Activated CD4-positive, alpha-beta T cell treated with anti-CD3 and anti-CD28 coated beads for 36 hours (primary cell): ENCODE data around the gene MEGF11. TPM values are rescaled to one million over a fixed set of nuclear protein-coding genes. Genes with fewer than 3 reads are reported as not detected.

Experiments
- ATAC-seq: fragments of 200-7000 bp; cut with Tn5 transposase; one replicate; pipeline ENCODE4 v1.10.0; 2021; ENCODE audit warnings: mild to moderate bottlenecking, moderate library complexity
- CTCF ChIA-PET: fragments of 350-600 bp; sonication (Branson Sonifier 250); formaldehyde crosslinking; loops from one replicate; lab custom pipeline; 2021; ENCODE audit warnings: antibody characterized with exemption; lab: Charles Lee
- POLR2A ChIA-PET: fragments of 350-600 bp; sonication (Branson Sonifier 250); formaldehyde crosslinking; loops from one replicate; lab custom pipeline; 2021; ENCODE audit warnings: antibody characterized with exemption, inconsistent platforms; lab: Charles Lee
- DNase-seq: peaks from one replicate; pipeline ENCODE4 v3.0.0-alpha.2; 2020
- H3K27ac Mint-ChIP-seq: one replicate; pipeline ENCODE4 v1.8.0; 2021; ENCODE audit warnings: mixed read lengths
- H3K27me3 Mint-ChIP-seq: one replicate; pipeline ENCODE4 v1.8.0; 2021; ENCODE audit warnings: mixed read lengths
- H3K36me3 Mint-ChIP-seq: one replicate; pipeline ENCODE4 v1.8.0; 2021; ENCODE audit warnings: low read depth, mixed read lengths
- H3K4me1 Mint-ChIP-seq: one replicate; pipeline ENCODE4 v1.8.0; 2021; ENCODE audit warnings: mixed read lengths
- H3K4me3 Mint-ChIP-seq: one replicate; pipeline ENCODE4 v1.8.0; 2021; ENCODE audit warnings: mild to moderate bottlenecking, moderate library complexity, mixed read lengths
- H3K9me3 Mint-ChIP-seq: one replicate; pipeline ENCODE4 v1.8.0; 2021; ENCODE audit warnings: low read depth, mixed read lengths
- intact Hi-C, 2 experiments: fragments of 100-400 bp; cut with DNase I in 1 of 2; cut with micrococcal nuclease in 1 of 2; formaldehyde crosslinking; loops; one replicate each; pipeline versions ENCODE4 v1.14.2 to v1.15.1; 2022 to 2024; cut with DNase I, micrococcal nuclease
- total RNA-seq, 2 experiments: library from RNA; stranded (reverse); gene quantifications; one replicate each; pipeline ENCODE4 v1.2.3, GENCODE V29; 2021

Gene MEGF11
- total RNA-seq, 2 experiments from 2014 or later, result not detected

DNA sequence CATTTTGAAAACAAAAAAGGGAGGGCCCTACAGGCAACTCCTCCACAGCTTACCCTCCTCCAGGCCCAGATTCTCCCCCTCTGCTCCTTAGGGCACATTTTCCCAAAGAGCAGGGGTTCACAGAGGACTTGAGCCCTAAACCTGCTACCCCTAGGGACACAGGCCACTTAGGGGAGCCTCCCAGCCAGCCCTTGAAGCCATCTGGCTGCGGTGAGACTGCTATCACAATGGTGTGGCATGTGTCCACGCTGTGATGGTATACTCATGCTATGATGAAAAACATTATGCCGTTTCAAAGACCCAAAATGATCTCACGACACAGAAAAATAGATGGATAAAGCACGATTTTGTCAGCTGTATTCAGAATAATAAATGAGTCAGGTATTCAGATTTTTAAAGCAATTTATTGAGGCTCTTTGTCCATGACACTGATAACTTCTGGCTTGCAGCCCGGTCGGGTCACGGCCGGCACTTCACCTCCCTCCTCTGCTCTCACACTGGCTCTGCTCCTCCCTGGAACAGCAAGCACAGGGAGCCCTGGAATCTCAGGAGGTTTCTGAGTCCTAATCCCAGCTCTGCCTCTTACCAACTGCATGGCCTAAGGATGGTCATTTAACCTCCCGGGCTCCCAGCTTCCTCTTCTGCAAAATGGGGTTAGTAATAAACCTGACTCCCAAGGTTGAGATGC is 115.3 kb downstream of the MEGF11 start:
- intact Hi-C loops, result no loop called here
- H3K4me3 Mint-ChIP-seq, result no peak overlapping the region
- H3K4me1 Mint-ChIP-seq, result peaks cover 5% of the 10 kb centered on the region
- POLR2A ChIA-PET, result no interaction called here
- DNase-seq (no peak), ATAC-seq (no peak)
- H3K36me3 Mint-ChIP-seq, result no peaks in the 10 kb centered on the region
- CTCF ChIA-PET, result no interaction called here
- no peaks in the 10 kb centered on the region for H3K27me3 Mint-ChIP-seq
- H3K27ac Mint-ChIP-seq, result no peak overlapping the region
- H3K9me3 Mint-ChIP-seq, result no peaks in the 10 kb centered on the region

GRCh38 chr15:66136948-66137347 is 116.6 kb downstream of the MEGF11 start:
- POLR2A ChIA-PET, result no interaction called here
- CTCF ChIA-PET, result no interaction called here
- Mint-ChIP-seq H3K27me3 (no peaks in the 10 kb centered on the region), H3K4me3 (no peak overlapping the region), H3K36me3 (no peaks in the 10 kb centered on the region), H3K4me1 (peaks cover 5% of the 10 kb centered on the region), H3K27ac (no peak overlapping the region), H3K9me3 (no peaks in the 10 kb centered on the region)
- ATAC-seq (no peak), DNase-seq (no peak)
- intact Hi-C loops, result no loop called here

- ChIA-PET CTCF (no interaction called here), POLR2A (no interaction called here)
- ATAC-seq (no peak), DNase-seq (no peak)
- Mint-ChIP-seq H3K27me3 (no peaks in the 10 kb centered on the region), H3K27ac (no peak overlapping the region), H3K36me3 (no peaks in the 10 kb centered on the region), H3K4me3 (no peak overlapping the region), H3K4me1 (peaks cover 5% of the 10 kb centered on the region), H3K9me3 (no peaks in the 10 kb centered on the region)
- intact Hi-C loops, result no loop called here
Measured at GRCh38 chr15:66135664-66136063, 117.9 kb downstream of the MEGF11 start.

GRCh38 chr15:66134284-66134683 is 119.3 kb downstream of the MEGF11 start:
- H3K9me3 Mint-ChIP-seq, result no peaks in the 10 kb centered on the region
- H3K27ac Mint-ChIP-seq, result no peak overlapping the region
- H3K27me3 Mint-ChIP-seq, result peaks cover 6% of the 10 kb centered on the region
- ChIA-PET POLR2A (no interaction called here), CTCF (no interaction called here)
- H3K36me3 Mint-ChIP-seq, result no peaks in the 10 kb centered on the region
- intact Hi-C loops, result no loop called here
- no peak overlapping the region for H3K4me3 Mint-ChIP-seq
- no peak for ATAC-seq
- peaks cover 5% of the 10 kb centered on the region for H3K4me1 Mint-ChIP-seq
- no peak for DNase-seq

GRCh38 chr15:66133247-66133885 is 120.2 kb downstream of the MEGF11 start:
- peaks cover 5% of the 10 kb centered on the region for H3K4me1 Mint-ChIP-seq
- no peaks in the 10 kb centered on the region for H3K9me3 Mint-ChIP-seq
- ChIA-PET CTCF (no interaction called here), POLR2A (no interaction called here)
- H3K27ac Mint-ChIP-seq, result no peak overlapping the region
- DNase-seq (no peak), ATAC-seq (no peak)
- peaks cover 6% of the 10 kb centered on the region for H3K27me3 Mint-ChIP-seq
- no peaks in the 10 kb centered on the region for H3K36me3 Mint-ChIP-seq
- H3K4me3 Mint-ChIP-seq, result no peak overlapping the region
- intact Hi-C loops, result no loop called here

GRCh38 chr15:66132251-66132816 is 121.2 kb downstream of the MEGF11 start:
- peaks cover 5% of the 10 kb centered on the region for H3K4me1 Mint-ChIP-seq
- no peak overlapping the region for H3K27ac Mint-ChIP-seq
- H3K9me3 Mint-ChIP-seq, result no peaks in the 10 kb centered on the region
- H3K27me3 Mint-ChIP-seq, result peaks cover 8% of the 10 kb centered on the region
- H3K4me3 Mint-ChIP-seq, result no peak overlapping the region
- intact Hi-C loops, result no loop called here
- POLR2A ChIA-PET, result no interaction called here
- no peaks in the 10 kb centered on the region for H3K36me3 Mint-ChIP-seq
- no peak for DNase-seq
- no peak for ATAC-seq
- CTCF ChIA-PET, result no interaction called here

DNA sequence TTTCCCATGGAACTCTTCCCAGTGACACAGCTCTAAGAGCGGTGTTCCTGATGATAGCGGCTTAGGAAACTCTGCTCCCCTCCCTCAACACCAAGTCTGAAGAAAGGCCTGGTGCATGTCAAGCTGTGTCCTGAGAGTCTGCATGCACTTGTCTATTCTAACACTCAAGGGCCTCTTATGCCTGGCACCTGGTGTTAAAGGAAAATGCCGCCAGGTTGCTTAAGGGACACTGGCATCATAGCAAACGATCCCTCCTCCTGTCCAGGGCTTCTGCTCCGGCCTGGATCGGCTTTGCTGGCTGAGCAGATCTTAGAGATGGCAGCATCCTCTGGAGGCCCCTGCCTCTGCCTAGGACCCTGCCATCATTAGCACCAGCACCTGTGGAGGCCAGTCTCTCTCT is 121.7 kb downstream of the MEGF11 start:
- Mint-ChIP-seq H3K27me3 (peaks cover 8% of the 10 kb centered on the region), H3K27ac (no peak overlapping the region), H3K36me3 (no peaks in the 10 kb centered on the region), H3K4me1 (peaks cover 5% of the 10 kb centered on the region), H3K9me3 (no peaks in the 10 kb centered on the region), H3K4me3 (no peak overlapping the region)
- intact Hi-C loops, result loop anchor here in 1 of 2 experiments (1.0 kb wide), 1 partner anchor 35 kb away; no protein-coding TSS in a partner anchor
- CTCF ChIA-PET, result interaction anchor here (0.6 kb wide), 1 partner anchor 395 kb away, joined by 3 read pairs; no protein-coding TSS in a partner anchor
- POLR2A ChIA-PET, result no interaction called here
- DNase-seq, result no peak
- ATAC-seq, result no peak

DNA sequence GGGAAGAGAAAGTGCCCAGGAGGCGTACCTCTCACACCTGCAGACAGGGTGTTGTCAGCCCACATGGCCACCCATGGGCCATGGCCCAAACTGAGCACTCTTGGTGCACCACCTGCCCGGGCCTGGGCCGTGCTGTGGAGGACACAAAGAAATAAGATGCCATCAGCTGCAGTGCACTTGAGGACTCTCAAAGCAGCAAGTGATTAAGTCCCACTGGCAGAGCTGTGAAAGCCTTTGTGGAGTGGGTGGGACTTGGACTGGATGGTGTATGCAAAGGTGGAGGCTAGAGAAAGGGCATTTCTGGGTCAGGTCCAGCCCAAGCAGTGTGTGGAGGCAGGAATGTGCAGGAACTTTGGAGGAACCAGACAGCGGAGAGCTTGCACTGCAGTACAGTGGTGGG is 122.3 kb downstream of the MEGF11 start:
- Mint-ChIP-seq H3K4me3 (no peak overlapping the region), H3K27me3 (peaks cover 8% of the 10 kb centered on the region), H3K4me1 (peaks cover 5% of the 10 kb centered on the region), H3K27ac (no peak overlapping the region), H3K9me3 (no peaks in the 10 kb centered on the region), H3K36me3 (no peaks in the 10 kb centered on the region)
- intact Hi-C loops, result loop anchor here in 1 of 2 experiments (1.0 kb wide), 1 partner anchor 36 kb away; no protein-coding TSS in a partner anchor
- no peak for ATAC-seq
- no peak for DNase-seq
- ChIA-PET CTCF (no interaction called here), POLR2A (no interaction called here)

DNA sequence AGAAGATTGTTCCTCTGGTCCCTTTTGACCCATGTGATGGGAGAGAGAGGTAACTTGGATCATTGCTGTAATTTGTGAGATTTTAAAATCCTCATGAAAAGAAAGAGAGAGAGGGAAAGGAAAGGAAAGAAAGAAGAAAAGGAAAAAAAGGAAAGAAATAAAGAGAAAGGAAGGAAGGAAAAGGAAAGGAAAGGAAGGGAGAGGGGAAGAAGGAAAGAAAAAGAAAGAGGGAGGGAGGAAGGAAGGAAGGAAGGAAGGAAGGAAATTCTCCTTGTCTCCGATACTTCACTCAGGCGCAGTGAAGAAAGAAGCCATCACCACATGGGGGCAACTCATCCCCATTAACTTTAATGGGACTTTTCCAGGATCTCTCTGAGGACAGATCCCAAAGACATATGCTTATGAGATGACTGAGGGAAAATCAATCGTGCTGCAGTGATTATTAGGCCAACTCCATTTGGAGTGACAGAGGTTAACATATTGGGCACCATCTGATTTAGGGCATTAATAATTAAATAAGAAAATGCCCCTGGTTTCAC is 123.0 kb downstream of the MEGF11 start:
- Mint-ChIP-seq H3K27ac (no peak overlapping the region), H3K4me1 (peaks cover 5% of the 10 kb centered on the region), H3K27me3 (peaks cover 8% of the 10 kb centered on the region), H3K4me3 (no peak overlapping the region), H3K36me3 (no peaks in the 10 kb centered on the region), H3K9me3 (no peaks in the 10 kb centered on the region)
- ATAC-seq (no peak), DNase-seq (no peak)
- ChIA-PET POLR2A (no interaction called here), CTCF (interaction anchor here (0.9 kb wide), 1 partner anchor 220 kb away, joined by 4 read pairs; no protein-coding TSS in a partner anchor)
- intact Hi-C loops, result loop anchor here in 1 of 2 experiments (1.0 kb wide), 1 partner anchor 37 kb away; no protein-coding TSS in a partner anchor

DNA sequence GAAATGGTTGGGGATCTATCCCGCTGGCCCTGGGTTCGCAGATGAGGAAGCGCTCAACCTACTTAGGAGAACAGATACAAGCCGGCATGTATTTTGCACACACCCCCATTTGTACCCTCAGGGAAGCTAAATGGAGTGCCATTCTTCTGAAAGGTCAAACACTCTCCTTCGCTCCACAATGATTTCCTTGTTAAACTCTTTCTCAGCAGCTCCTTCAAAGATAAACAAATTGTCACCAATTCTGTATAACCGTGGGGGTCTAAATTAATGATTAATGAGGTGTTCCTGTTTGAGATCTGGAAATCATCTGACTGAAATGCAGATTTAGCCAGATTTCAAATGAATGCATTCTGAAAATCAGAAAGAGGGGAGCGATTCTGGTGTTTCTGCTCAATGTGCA is 124.0 kb downstream of the MEGF11 start:
- ATAC-seq, result no peak
- Mint-ChIP-seq H3K4me3 (no peak overlapping the region), H3K4me1 (no peaks in the 10 kb centered on the region), H3K9me3 (no peaks in the 10 kb centered on the region), H3K36me3 (no peaks in the 10 kb centered on the region), H3K27ac (no peak overlapping the region), H3K27me3 (peaks cover 10% of the 10 kb centered on the region)
- ChIA-PET CTCF (interaction anchor here (0.6 to 0.7 kb wide), 2 partner anchors 163 to 551 kb away, joined by 3 read pairs; no protein-coding TSS in a partner anchor), POLR2A (no interaction called here)
- no peak for DNase-seq
- intact Hi-C loops, result no loop called here

- Mint-ChIP-seq H3K4me1 (no peaks in the 10 kb centered on the region), H3K4me3 (no peak overlapping the region), H3K9me3 (no peaks in the 10 kb centered on the region), H3K27me3 (peaks cover 10% of the 10 kb centered on the region), H3K36me3 (no peaks in the 10 kb centered on the region), H3K27ac (no peak overlapping the region)
- ATAC-seq, result no peak
- intact Hi-C loops, result no loop called here
- no peak for DNase-seq
- CTCF ChIA-PET, result no interaction called here
- POLR2A ChIA-PET, result no interaction called here
Measured at GRCh38 chr15:66128116-66128680, 125.4 kb downstream of the MEGF11 start.
